ENCODE data around the gene WDR45B. TPM values are rescaled to one million over a fixed set of nuclear protein-coding genes. Genes with fewer than 3 reads are reported as not detected.

Gene WDR45B
- total RNA-seq, 1 donor from 2014 or later, result 74.0 TPM

DNA sequence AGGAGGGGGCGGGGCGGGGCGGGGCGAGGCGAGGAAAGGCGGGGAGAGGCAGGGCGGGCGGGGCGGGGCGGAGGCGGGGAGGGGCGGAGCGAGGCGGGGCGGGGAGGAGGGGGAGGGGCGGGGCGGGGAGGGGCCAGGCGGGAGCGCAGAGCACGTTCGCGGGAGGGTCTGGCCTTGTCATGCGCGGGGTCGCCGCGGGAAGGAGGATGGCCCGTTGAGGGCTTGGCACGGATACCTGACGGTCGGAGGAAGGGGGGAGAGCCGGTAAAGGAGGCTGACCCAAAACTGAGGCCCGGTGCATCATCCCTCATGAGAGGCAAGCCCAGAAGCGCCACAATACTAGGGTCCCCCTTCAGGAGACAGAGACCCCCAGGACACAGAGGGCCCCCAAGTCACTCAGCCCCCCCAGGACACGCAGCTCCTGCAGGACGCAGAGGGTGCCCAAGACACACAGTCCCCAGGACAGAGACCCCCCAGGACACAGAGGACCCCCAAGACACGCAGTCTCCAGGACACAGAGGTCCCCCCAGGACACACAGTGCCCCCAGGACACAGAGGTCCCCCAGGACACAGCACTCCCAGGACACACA lies 593 bp upstream of the WDR45B start:
- H3K4me3 Mint-ChIP-seq, result peak overlapping the region; percentile 78
- peak; percentile 78 for DNase-seq (ENCODE audit: extremely low spot score, unreplicated experiment)

DNA sequence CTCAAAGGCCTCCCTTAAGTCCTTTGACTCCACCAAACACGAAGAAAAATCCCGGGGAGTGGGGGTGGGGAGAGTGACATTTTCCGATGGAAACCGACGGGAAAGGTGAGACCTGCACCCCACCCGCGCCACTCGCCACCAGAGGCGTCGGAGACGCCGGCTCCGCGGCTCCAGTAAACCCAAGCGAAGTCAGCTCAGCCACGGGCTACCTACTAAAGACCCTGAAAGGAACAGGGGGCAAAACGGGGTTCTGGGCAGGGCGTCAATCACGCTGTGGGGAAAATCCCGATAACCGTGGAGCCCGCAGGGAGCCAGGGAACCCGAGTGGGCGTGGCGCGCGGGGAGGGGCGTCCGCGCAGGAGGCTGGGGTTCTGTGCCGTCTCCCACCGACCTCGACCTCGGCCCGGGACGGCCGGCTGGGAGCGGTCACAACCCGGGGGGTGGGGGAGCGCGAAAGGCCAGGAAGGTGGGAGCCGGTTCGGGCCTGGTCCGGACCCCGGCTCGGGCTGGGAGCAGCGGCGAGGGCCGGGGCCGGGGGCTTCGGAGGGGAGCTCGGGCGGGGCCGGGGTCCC lies 565 bp downstream of the WDR45B start:
- no peaks in the 10 kb centered on the region for H3K36me3 Mint-ChIP-seq
- no peaks in the 10 kb centered on the region for H3K27me3 Mint-ChIP-seq
- H3K9me3 Mint-ChIP-seq, result no peaks in the 10 kb centered on the region
- peak overlapping the region; percentile 91 for H3K27ac Mint-ChIP-seq
- H3K4me1 Mint-ChIP-seq (ENCODE audit: unreplicated experiment), result peaks cover 14% of the 10 kb centered on the region
- DNase-seq (ENCODE audit: extremely low spot score, unreplicated experiment), result no peak
- peak overlapping the region; percentile 87 for H3K4me3 Mint-ChIP-seq
- TF ChIP-seq, protein P1, sequence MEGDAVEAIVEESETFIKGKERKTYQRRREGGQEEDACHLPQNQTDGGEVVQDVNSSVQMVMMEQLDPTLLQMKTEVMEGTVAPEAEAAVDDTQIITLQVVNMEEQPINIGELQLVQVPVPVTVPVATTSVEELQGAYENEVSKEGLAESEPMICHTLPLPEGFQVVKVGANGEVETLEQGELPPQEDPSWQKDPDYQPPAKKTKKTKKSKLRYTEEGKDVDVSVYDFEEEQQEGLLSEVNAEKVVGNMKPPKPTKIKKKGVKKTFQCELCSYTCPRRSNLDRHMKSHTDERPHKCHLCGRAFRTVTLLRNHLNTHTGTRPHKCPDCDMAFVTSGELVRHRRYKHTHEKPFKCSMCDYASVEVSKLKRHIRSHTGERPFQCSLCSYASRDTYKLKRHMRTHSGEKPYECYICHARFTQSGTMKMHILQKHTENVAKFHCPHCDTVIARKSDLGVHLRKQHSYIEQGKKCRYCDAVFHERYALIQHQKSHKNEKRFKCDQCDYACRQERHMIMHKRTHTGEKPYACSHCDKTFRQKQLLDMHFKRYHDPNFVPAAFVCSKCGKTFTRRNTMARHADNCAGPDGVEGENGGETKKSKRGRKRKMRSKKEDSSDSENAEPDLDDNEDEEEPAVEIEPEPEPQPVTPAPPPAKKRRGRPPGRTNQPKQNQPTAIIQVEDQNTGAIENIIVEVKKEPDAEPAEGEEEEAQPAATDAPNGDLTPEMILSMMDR (conservative IDR thresholded peaks at IDR 0.05), result peak; percentile 13

More for the DNA sequence above, 593 bp upstream of the WDR45B start:
- H3K36me3 Mint-ChIP-seq, result no peaks in the 10 kb centered on the region
- H3K27ac Mint-ChIP-seq, result no peak overlapping the region
- H3K27me3 Mint-ChIP-seq, result no peaks in the 10 kb centered on the region
- peaks cover 14% of the 10 kb centered on the region for H3K4me1 Mint-ChIP-seq (ENCODE audit: unreplicated experiment)
- TF ChIP-seq, protein P1 (conservative IDR thresholded peaks at IDR 0.05), result no peak
- no peaks in the 10 kb centered on the region for H3K9me3 Mint-ChIP-seq

DNA sequence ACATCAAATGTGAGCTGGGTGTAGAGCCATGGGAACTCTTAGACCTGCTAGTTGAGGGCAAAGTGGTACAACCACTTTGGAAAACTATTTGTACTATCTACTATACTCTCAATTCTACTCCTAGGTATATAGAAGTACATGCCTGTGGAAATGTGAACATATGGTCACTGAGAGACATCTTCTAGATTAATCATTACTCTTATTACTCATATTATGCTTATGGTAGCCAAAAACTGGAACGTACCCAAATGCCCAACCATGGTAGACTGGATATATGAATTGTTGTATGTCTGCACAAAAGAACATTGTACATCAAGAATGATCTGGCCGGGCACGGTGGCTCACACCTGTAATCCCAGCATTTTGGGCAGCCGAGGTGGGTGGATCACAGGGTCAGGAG lies 2.7 kb downstream of the WDR45B start:
- DNase-seq (ENCODE audit: extremely low spot score, unreplicated experiment), result no peak
- peaks cover 2% of the 10 kb centered on the region for H3K36me3 Mint-ChIP-seq
- H3K9me3 Mint-ChIP-seq, result no peaks in the 10 kb centered on the region
- H3K27ac Mint-ChIP-seq, result peak overlapping the region; percentile 91
- no peaks in the 10 kb centered on the region for H3K27me3 Mint-ChIP-seq
- TF ChIP-seq, protein P1 (conservative IDR thresholded peaks at IDR 0.05), result no peak
- peaks cover 14% of the 10 kb centered on the region for H3K4me1 Mint-ChIP-seq (ENCODE audit: unreplicated experiment)
- peak overlapping the region; percentile 87 for H3K4me3 Mint-ChIP-seq

DNA sequence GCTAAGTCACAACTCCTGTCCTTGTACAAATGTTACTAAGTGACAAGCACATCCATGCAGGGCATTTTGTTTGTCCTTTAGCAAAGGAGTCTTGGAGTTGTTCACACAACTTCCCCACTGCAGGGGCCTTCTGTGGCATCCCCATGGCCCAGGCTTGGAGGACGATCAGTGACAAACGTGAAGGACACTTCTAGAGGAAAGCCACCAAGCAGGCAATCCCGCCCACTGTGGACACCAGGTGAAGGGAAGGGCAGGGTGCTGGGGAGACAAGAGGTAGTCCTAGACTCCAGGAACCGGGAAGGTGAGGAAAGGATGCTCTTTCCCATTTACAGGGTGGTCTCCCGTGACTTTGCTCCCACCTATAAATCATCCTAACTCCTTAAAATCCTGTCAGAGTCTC lies 4.1 kb downstream of the WDR45B start:
- Mint-ChIP-seq H3K36me3 (peaks cover 7% of the 10 kb centered on the region), H3K9me3 (no peaks in the 10 kb centered on the region), H3K27me3 (no peaks in the 10 kb centered on the region), H3K27ac (no peak overlapping the region), H3K4me3 (no peak overlapping the region), H3K4me1 (ENCODE audit: unreplicated experiment) (peaks cover 14% of the 10 kb centered on the region)
- TF ChIP-seq, protein P1 (conservative IDR thresholded peaks at IDR 0.05), result no peak
- no peak for DNase-seq (ENCODE audit: extremely low spot score, unreplicated experiment)

DNA sequence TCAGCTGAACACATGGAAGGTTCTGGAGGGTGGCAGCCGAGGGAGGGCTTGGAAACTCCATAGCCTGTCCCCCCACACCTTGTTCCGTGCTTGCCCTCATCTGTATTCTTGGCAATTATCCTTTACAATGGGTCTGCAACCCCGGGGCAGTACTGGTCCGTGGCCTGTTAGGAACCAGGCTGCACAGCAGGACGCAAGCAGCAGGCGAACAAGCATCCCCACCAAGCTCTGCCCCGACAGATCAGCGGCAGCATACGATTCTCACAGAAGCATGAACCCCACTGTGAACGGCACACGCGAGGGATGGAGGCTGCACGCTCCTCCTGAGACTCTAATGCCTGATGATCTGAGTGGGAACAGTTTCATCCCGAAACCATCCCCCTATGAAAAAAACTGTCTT lies 6.2 kb downstream of the WDR45B start:
- H3K9me3 Mint-ChIP-seq, result no peaks in the 10 kb centered on the region
- no peak for DNase-seq (ENCODE audit: extremely low spot score, unreplicated experiment)
- TF ChIP-seq, protein P1 (conservative IDR thresholded peaks at IDR 0.05), result no peak
- H3K4me1 Mint-ChIP-seq (ENCODE audit: unreplicated experiment), result peaks cover 19% of the 10 kb centered on the region
- H3K27me3 Mint-ChIP-seq, result no peaks in the 10 kb centered on the region
- H3K27ac Mint-ChIP-seq, result no peak overlapping the region
- H3K36me3 Mint-ChIP-seq, result peaks cover 16% of the 10 kb centered on the region
- H3K4me3 Mint-ChIP-seq, result no peak overlapping the region

Measured in type B pancreatic cell (in vitro differentiated cells).